HEK293 (cell line): ENCODE results near the gene TMEM151A.
A peak's percentile ranks its signal among the peaks of the same experiment; 100 is the strongest.

Experiments
- CTCF ChIA-PET: fragments of 350-600 bp; formaldehyde crosslinking; extraction: SDS; loops from one replicate; lab custom pipeline; 2021; ENCODE audit warnings: antibody characterized with exemption; lab: Yijun Ruan, JAX
- POLR2A ChIA-PET: fragments of 300-600 bp; formaldehyde crosslinking; extraction: SDS; loops from one replicate; lab custom pipeline; 2020; ENCODE audit warnings: antibody characterized with exemption, inconsistent platforms; lab: Yijun Ruan, JAX
- H3K27ac ChIP-seq: fragments of 200-500 bp; sonication (Bioruptor generic); 2 replicates; pipeline ENCODE4 v1.5.1; 2014; ENCODE audit warnings: low read depth, low read length, control low read depth, inconsistent platforms; ENCODE audit errors: extremely low read depth
- H3K36me3 ChIP-seq, 2 experiments: fragments of 200-500 bp in 1 of 2; sonication (Bioruptor generic) in 1 of 2; 1 replicate in 1 of 2; 2 replicates in 1 of 2; pipeline ENCODE4 v1.5.1; 2014 to 2017; ENCODE audit warnings: inconsistent platforms in 2 of 2, low read length in 2 of 2; ENCODE audit not compliant: control insufficient read depth in 2 of 2, insufficient read depth in 1 of 2
- H3K4me1 ChIP-seq: fragments of 200-500 bp; sonication (Bioruptor generic); 2 replicates; pipeline ENCODE4 v1.5.1; 2014; ENCODE audit warnings: mild to moderate bottlenecking, low read length, inconsistent platforms; ENCODE audit not compliant: control insufficient read depth, insufficient read depth
- H3K4me3 ChIP-seq: 2 replicates; pipeline ENCODE4 v1.5.1; 2011; ENCODE audit warnings: low read depth, mild to moderate bottlenecking, control low read depth, low read length, moderate library complexity
- H3K9me3 ChIP-seq: fragments of 200-500 bp; sonication (Bioruptor generic); 2 replicates; pipeline ENCODE4 v1.5.1; 2014; ENCODE audit warnings: low read depth, low read length, inconsistent platforms; ENCODE audit not compliant: control insufficient read depth, insufficient read depth
- GLI4 ChIP-seq: fragments of 450-650 bp; formaldehyde crosslinking; IDR thresholded peaks from 2 replicates; pipeline ENCODE4 v1.5.1; 2016; ENCODE audit warnings: missing biosample characterization, missing genetic modification characterization
- GLIS2 ChIP-seq: fragments of 450-650 bp; formaldehyde crosslinking; IDR thresholded peaks from 2 replicates; pipeline ENCODE4 v1.5.1; 2016; ENCODE audit warnings: missing biosample characterization, missing genetic modification characterization
- IKZF3 ChIP-seq: fragments of 450-650 bp; IDR thresholded peaks from 2 replicates; pipeline ENCODE4 v1.5.0; 2018; ENCODE audit warnings: missing biosample characterization, mild to moderate bottlenecking, missing genetic modification characterization, moderate library complexity
- MEIS1 ChIP-seq: sonication (generic); formaldehyde crosslinking; IDR thresholded peaks from 2 replicates; pipeline ENCODE4 v1.8.1; 2022; ENCODE audit warnings: missing genetic modification reagents, mild to moderate bottlenecking, borderline replicate concordance
- REPIN1 ChIP-seq: fragments of 450-650 bp; formaldehyde crosslinking; IDR thresholded peaks from 2 replicates; pipeline ENCODE4 v1.5.1; 2017; ENCODE audit warnings: missing biosample characterization, missing genetic modification characterization, low read depth
- SCRT2 ChIP-seq: fragments of 450-650 bp; formaldehyde crosslinking; IDR thresholded peaks from 2 replicates; pipeline ENCODE4 v1.5.1; 2016; ENCODE audit warnings: missing biosample characterization, missing genetic modification characterization
- SP7 ChIP-seq: fragments of 450-650 bp; formaldehyde crosslinking; IDR thresholded peaks from 2 replicates; pipeline ENCODE4 v1.5.1; 2016; ENCODE audit warnings: missing biosample characterization, missing genetic modification characterization
- YY1 ChIP-seq: fragments of 450-650 bp; formaldehyde crosslinking; IDR thresholded peaks from 2 replicates; pipeline ENCODE4 v1.5.1; 2018; ENCODE audit warnings: missing biosample characterization, missing genetic modification characterization
- ZBTB20 ChIP-seq: fragments of 450-650 bp; formaldehyde crosslinking; IDR thresholded peaks from 2 replicates; pipeline ENCODE4 v1.5.1; 2016; ENCODE audit warnings: missing biosample characterization, missing genetic modification characterization
- ZBTB48 ChIP-seq: fragments of 450-650 bp; formaldehyde crosslinking; IDR thresholded peaks from 2 replicates; pipeline ENCODE4 v1.5.1; 2016; ENCODE audit warnings: missing biosample characterization, missing genetic modification characterization
- ZFHX2 ChIP-seq: fragments of 450-650 bp; formaldehyde crosslinking; conservative IDR thresholded peaks from 2 replicates; pipeline ENCODE4 v1.5.1; 2016; ENCODE audit warnings: missing biosample characterization, missing genetic modification characterization
- ZFP37 ChIP-seq: fragments of 450-650 bp; formaldehyde crosslinking; IDR thresholded peaks from 2 replicates; pipeline ENCODE4 v1.5.1; 2016; ENCODE audit warnings: missing biosample characterization, missing genetic modification characterization
- ZNF214 ChIP-seq: fragments of 450-650 bp; formaldehyde crosslinking; IDR thresholded peaks from 2 replicates; pipeline ENCODE4 v1.5.1; 2017; ENCODE audit warnings: missing biosample characterization, mild to moderate bottlenecking, missing genetic modification characterization, borderline replicate concordance
- ZNF292 ChIP-seq: fragments of 450-650 bp; formaldehyde crosslinking; IDR thresholded peaks from 2 replicates; pipeline ENCODE4 v1.5.1; 2016; ENCODE audit warnings: low read depth, missing biosample characterization, missing genetic modification characterization, borderline replicate concordance
- ZNF335 ChIP-seq: fragments of 450-650 bp; formaldehyde crosslinking; conservative IDR thresholded peaks from 2 replicates; pipeline ENCODE4 v1.5.1; 2016; ENCODE audit warnings: missing biosample characterization, missing genetic modification characterization
- ZNF621 ChIP-seq: fragments of 450-650 bp; formaldehyde crosslinking; IDR thresholded peaks from 2 replicates; pipeline ENCODE4 v1.5.1; 2017; ENCODE audit warnings: missing biosample characterization, missing genetic modification characterization
- ZNF664 ChIP-seq: fragments of 450-650 bp; formaldehyde crosslinking; IDR thresholded peaks from 2 replicates; pipeline ENCODE4 v1.5.1; 2016; ENCODE audit warnings: missing biosample characterization, missing genetic modification characterization
- TF ChIP-seq, protein P1 (sequence below): fragments of 450-650 bp; formaldehyde crosslinking; IDR thresholded peaks from 2 replicates; pipeline ENCODE4 v1.5.1; 2017; ENCODE audit warnings: missing biosample characterization, mild to moderate bottlenecking, missing genetic modification characterization, moderate library complexity
- TF ChIP-seq, protein P2 (sequence below): fragments of 450-650 bp; formaldehyde crosslinking; IDR thresholded peaks from 2 replicates; pipeline ENCODE4 v1.5.1; 2017; ENCODE audit warnings: missing biosample characterization, missing genetic modification characterization
- TF ChIP-seq, protein P3 (sequence below): fragments of 450-650 bp; formaldehyde crosslinking; IDR thresholded peaks from 2 replicates; pipeline ENCODE4 v1.5.1; 2016; ENCODE audit warnings: missing biosample characterization, missing genetic modification characterization
- TF ChIP-seq, protein P4 (sequence below): fragments of 450-650 bp; formaldehyde crosslinking; IDR thresholded peaks from 2 replicates; pipeline ENCODE4 v1.5.1; 2016; ENCODE audit warnings: missing biosample characterization, missing genetic modification characterization
- TF ChIP-seq, protein P5 (sequence below): fragments of 450-650 bp; formaldehyde crosslinking; IDR thresholded peaks from 2 replicates; pipeline ENCODE4 v1.5.1; 2016; ENCODE audit warnings: missing biosample characterization, missing genetic modification characterization, low read depth

TMEM151A gene

DNA sequence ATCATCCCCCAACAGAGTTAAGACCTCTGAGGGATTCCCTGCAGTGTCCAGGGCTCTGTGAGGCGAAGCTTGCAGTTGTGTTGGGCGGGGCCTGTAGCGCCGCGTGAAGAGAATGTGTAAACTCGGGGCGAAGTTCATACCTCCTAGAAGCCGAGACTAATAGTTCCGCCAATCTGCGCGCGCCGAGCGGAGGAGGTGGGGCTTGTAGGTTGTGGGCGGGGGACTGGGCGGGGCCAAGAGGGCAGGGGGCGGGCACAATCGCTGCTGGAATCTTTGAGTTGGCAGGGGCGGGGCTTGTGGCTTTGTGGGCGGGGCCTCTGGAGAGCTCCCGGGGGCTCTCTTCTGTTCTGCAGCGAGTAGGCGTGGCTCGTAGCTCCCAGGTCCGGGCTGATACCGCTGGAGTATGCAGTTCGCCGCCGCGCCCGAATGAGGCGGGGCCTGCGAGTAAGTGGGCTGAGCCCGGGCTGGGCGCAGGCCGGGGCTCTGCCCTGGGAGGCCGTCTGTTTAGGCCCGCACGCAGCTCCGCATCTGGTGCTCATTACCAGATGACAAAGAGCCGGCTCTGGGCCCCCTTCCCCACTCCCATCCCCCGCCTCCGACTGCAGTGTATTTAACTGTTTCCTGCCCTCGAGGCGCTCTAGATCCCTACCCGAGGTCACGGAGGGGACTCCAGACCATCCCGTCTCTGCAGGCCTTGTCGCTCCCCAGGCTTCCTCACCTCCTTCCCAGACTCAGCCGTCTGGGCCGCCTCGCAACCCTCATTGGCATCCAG is 21.0 kb downstream of the TMEM151A start (continued):
- TF ChIP-seq, protein P1, sequence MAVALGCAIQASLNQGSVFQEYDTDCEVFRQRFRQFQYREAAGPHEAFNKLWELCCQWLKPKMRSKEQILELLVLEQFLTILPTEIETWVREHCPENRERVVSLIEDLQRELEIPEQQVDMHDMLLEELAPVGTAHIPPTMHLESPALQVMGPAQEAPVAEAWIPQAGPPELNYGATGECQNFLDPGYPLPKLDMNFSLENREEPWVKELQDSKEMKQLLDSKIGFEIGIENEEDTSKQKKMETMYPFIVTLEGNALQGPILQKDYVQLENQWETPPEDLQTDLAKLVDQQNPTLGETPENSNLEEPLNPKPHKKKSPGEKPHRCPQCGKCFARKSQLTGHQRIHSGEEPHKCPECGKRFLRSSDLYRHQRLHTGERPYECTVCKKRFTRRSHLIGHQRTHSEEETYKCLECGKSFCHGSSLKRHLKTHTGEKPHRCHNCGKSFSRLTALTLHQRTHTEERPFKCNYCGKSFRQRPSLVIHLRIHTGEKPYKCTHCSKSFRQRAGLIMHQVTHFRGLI = peak; percentile 85
- TF ChIP-seq ZNF214 (no peak), SP7 (tag by site-specific recombination) (no peak), ZFP37 (tag by site-specific recombination) (no peak)
- TF ChIP-seq, protein P2, sequence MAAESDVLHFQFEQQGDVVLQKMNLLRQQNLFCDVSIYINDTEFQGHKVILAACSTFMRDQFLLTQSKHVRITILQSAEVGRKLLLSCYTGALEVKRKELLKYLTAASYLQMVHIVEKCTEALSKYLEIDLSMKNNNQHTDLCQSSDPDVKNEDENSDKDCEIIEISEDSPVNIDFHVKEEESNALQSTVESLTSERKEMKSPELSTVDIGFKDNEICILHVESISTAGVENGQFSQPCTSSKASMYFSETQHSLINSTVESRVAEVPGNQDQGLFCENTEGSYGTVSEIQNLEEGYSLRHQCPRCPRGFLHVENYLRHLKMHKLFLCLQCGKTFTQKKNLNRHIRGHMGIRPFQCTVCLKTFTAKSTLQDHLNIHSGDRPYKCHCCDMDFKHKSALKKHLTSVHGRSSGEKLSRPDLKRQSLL (tag by site-specific recombination) = peak; percentile 63; the same call in 1 of the 2 replicates
- TF ChIP-seq, protein P3, sequence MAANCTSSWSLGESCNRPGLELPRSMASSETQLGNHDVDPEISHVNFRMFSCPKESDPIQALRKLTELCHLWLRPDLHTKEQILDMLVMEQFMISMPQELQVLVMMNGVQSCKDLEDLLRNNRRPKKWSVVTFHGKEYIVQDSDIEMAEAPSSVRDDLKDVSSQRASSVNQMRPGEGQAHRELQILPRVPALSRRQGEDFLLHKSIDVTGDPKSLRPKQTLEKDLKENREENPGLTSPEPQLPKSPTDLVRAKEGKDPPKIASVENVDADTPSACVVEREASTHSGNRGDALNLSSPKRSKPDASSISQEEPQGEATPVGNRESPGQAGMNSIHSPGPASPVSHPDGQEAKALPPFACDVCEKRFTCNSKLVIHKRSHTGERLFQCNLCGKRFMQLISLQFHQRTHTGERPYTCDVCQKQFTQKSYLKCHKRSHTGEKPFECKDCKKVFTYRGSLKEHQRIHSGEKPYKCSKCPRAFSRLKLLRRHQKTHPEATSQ (tag by site-specific recombination) = no peak

DNA sequence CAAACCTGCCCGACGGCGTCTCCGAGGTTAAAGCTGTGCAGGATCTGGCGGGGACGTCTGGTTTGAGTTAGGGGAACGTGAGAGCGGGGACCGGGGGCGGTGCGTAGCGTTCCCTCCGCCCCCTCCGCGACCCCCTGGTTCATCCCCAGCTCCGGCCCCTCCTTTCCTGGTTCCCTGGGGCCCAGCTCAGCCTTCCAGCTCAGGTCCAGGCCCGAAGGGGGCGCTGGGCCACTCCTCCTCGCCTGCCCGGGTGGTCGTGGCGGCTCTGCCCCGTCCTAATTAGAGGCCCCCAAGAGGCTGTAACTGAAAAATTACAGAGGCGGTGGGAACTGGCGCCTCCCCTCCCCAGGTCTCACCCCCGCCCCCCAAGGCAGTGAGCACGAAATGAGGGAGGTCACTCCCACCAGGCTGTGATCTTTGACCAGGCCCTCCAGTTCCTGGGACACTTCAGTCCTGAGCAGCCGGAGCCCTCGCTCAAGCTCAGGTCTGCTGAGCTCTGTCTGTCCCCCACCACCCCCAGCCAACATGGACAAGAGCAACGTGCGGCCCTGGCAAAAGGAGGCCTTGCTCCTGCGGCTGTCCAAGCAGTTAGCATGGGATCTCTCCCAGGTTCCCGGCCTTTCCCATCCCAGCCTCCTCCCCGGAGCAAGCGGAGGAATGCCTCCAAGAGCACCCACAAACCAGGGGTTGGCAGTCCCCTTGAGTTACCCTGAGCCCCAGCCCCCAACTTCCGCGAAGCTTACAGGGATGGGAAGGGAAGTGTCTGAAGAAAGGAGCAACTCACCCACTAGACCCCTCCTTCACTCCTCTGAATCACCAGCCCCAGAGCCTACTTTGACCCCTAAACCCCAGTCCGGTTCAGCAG is 21.9 kb downstream of the TMEM151A start:
- TF ChIP-seq GLI4 (tag by site-specific recombination) (no peak), ZBTB48 (tag by site-specific recombination) (0 out of 2 replicates have a peak, but pooled peaks have one; percentile 21), SP7 (tag by site-specific recombination) (0 out of 2 replicates have a peak, but pooled peaks have one; percentile 28), ZFHX2 (0 out of 2 replicates have a peak, but pooled peaks have one; percentile 18), ZNF335 (peak; percentile 8; the same call in 1 of the 2 replicates), MEIS1 (CRISPR knock-in tag) (no peak), GLIS2 (tag by site-specific recombination) (peak; percentile 49; the same call in 1 of the 2 replicates)
- H3K4me1 ChIP-seq = no peaks in the 10 kb centered on the region
- POLR2A ChIA-PET = interaction anchor here (1.0 to 2.2 kb wide), 13 partner anchors 11 to 303 kb away, joined by 3 to 32 read pairs (median 6); partner anchors contain the start of genes BRMS1, RAB1B, RBM14 and RIN1
- peak overlapping the region; percentile 41; the same call in 1 of the 2 replicates for H3K27ac ChIP-seq
- CTCF ChIA-PET = interaction anchor here (0.5 to 3.4 kb wide), 16 partner anchors 9 to 424 kb away, joined by 3 to 29 read pairs (median 12); partner anchors contain the start of genes B4GAT1 and BRMS1
- H3K36me3 ChIP-seq = no peaks in the 10 kb centered on the region
- H3K4me3 ChIP-seq = peak overlapping the region; percentile 9; the same call in 1 of the 2 replicates
- no peaks in the 10 kb centered on the region for H3K9me3 ChIP-seq

DNA sequence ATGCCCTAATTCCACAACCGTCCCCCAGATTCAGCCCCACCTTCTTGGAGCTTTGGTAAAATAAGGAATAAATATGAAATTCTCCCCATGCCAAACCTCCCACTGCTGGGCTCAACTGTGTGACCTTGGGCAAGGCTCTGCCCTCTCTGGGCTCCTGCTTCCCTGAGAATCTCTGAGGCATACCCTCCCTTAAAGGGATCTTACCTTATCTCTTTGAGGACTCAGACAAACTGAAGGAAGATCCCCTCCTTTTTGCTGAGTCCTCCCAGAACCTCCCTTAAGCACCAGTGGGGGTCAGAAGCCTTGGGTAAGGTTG is 22.4 kb downstream of the TMEM151A start:
- ChIA-PET POLR2A (no interaction called here), CTCF (interaction anchor here (1.0 to 3.1 kb wide), 5 partner anchors 8 to 95 kb away, joined by 4 to 29 read pairs (median 6); no protein-coding TSS in a partner anchor)
- no peak overlapping the region for H3K4me3 ChIP-seq
- no peaks in the 10 kb centered on the region for H3K4me1 ChIP-seq
- no peak overlapping the region for H3K27ac ChIP-seq
- no peaks in the 10 kb centered on the region for H3K36me3 ChIP-seq
- H3K9me3 ChIP-seq = no peaks in the 10 kb centered on the region
- TF ChIP-seq YY1 = no peak
- TF ChIP-seq, protein P4, sequence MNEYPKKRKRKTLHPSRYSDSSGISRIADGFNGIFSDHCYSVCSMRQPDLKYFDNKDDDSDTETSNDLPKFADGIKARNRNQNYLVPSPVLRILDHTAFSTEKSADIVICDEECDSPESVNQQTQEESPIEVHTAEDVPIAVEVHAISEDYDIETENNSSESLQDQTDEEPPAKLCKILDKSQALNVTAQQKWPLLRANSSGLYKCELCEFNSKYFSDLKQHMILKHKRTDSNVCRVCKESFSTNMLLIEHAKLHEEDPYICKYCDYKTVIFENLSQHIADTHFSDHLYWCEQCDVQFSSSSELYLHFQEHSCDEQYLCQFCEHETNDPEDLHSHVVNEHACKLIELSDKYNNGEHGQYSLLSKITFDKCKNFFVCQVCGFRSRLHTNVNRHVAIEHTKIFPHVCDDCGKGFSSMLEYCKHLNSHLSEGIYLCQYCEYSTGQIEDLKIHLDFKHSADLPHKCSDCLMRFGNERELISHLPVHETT (tag by site-specific recombination) = no peak
- TF ChIP-seq ZNF292 (tag by site-specific recombination) = no peak
- TF ChIP-seq, protein P5, sequence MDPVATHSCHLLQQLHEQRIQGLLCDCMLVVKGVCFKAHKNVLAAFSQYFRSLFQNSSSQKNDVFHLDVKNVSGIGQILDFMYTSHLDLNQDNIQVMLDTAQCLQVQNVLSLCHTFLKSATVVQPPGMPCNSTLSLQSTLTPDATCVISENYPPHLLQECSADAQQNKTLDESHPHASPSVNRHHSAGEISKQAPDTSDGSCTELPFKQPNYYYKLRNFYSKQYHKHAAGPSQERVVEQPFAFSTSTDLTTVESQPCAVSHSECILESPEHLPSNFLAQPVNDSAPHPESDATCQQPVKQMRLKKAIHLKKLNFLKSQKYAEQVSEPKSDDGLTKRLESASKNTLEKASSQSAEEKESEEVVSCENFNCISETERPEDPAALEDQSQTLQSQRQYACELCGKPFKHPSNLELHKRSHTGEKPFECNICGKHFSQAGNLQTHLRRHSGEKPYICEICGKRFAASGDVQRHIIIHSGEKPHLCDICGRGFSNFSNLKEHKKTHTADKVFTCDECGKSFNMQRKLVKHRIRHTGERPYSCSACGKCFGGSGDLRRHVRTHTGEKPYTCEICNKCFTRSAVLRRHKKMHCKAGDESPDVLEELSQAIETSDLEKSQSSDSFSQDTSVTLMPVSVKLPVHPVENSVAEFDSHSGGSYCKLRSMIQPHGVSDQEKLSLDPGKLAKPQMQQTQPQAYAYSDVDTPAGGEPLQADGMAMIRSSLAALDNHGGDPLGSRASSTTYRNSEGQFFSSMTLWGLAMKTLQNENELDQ (tag by site-specific recombination) = no peak
- no peak for TF ChIP-seq ZNF664
- no peak for TF ChIP-seq IKZF3 (tag by site-specific recombination)
- no peak for TF ChIP-seq GLIS2 (tag by site-specific recombination)
- no peak for TF ChIP-seq MEIS1 (CRISPR knock-in tag)
- TF ChIP-seq REPIN1 (tag by site-specific recombination) = no peak
- TF ChIP-seq ZNF621 (tag by site-specific recombination) = no peak
- no peak for TF ChIP-seq ZBTB20 (tag by site-specific recombination)
- TF ChIP-seq SCRT2 (tag by site-specific recombination) = no peak
